Left lung (tissue), 10 donors: ENCODE measurements around the gene TFDP2. TPM values are rescaled to one million over a fixed set of nuclear protein-coding genes. Genes with fewer than 3 reads are reported as not detected.
A peak's percentile ranks its signal among the peaks of the same experiment; 100 is the strongest.

Source experiments
- ATAC-seq: fragments of 200-7000 bp; cut with Tn5 transposase; one replicate; pipeline ENCODE4 v1.9.1; 2020; ENCODE audit warnings: moderate library complexity
- DNase-seq, 4 donors: peaks; one replicate each; pipeline ENCODE4 v3.0.0-alpha.2; 2013 to 2020
- H3K27ac ChIP-seq, 2 donors: fragments of 200-600 bp; sonication (generic) in 1 of 2; one replicate each; pipeline versions ENCODE4 v1.5.0 to v1.8.0; 2020 to 2021
- H3K27me3 ChIP-seq, 2 donors: fragments of 200-600 bp; sonication (generic) in 1 of 2; one replicate each; pipeline versions ENCODE4 v1.5.0 to v1.8.0; 2020 to 2021
- H3K36me3 ChIP-seq, 2 donors: fragments of 200-600 bp; sonication (generic) in 1 of 2; one replicate each; pipeline versions ENCODE4 v1.5.0 to v1.8.0; 2020 to 2021
- H3K4me1 ChIP-seq, 2 donors: fragments of 200-600 bp; one replicate each; pipeline ENCODE4 v1.8.0; 2021
- H3K4me3 ChIP-seq, 2 donors: fragments of 200-600 bp; sonication (generic) in 1 of 2; one replicate each; pipeline versions ENCODE4 v1.5.0 to v1.8.0; 2020 to 2021; ENCODE audit warnings: mild to moderate bottlenecking in 1 of 2
- H3K9me3 ChIP-seq, 2 donors: fragments of 200-600 bp; sonication (generic) in 1 of 2; one replicate each; pipeline versions ENCODE4 v1.5.0 to v1.8.0; 2020 to 2021
- intact Hi-C, 2 donors: fragments of 100-400 bp; cut with DNase I; formaldehyde crosslinking; loops; one replicate each; pipeline versions ENCODE4 v1.11.2 to v1.14.2; 2022
- polyA plus RNA-seq, 6 donors: library from polyadenylated mRNA; unstranded; fragments of 120-200 nt; gene quantifications; one replicate each; pipeline ENCODE4 v1.2.1, GENCODE V29; 2013; ENCODE audit not compliant: insufficient read length in 6 of 6
- total RNA-seq, 2 donors: library from RNA; stranded (reverse); fragmentation: NEBNext Ultra II Directional; extraction: Animal tissue kit (Norgen Biotek cat#: 25700); gene quantifications; one replicate each; pipeline ENCODE4 v1.2.1, GENCODE V29; 2021
- TF ChIP-seq, protein P1 (sequence below), 2 donors: fragments of 200-600 bp; sonication (generic) in 1 of 2; IDR thresholded peaks; one replicate each; pipeline versions ENCODE4 v1.5.0 to v1.8.0; 2021; ENCODE audit warnings: antibody characterized with exemption in 2 of 2
- donor health status: DM: no; HTN: yes; CAD: no.
- donor health status: DM: no; HTN: no; CAD: no.

TFDP2 gene
- total and polyA plus RNA-seq, 8 donors = 21.2 to 73.0 (median 53.6) TPM

DNA sequence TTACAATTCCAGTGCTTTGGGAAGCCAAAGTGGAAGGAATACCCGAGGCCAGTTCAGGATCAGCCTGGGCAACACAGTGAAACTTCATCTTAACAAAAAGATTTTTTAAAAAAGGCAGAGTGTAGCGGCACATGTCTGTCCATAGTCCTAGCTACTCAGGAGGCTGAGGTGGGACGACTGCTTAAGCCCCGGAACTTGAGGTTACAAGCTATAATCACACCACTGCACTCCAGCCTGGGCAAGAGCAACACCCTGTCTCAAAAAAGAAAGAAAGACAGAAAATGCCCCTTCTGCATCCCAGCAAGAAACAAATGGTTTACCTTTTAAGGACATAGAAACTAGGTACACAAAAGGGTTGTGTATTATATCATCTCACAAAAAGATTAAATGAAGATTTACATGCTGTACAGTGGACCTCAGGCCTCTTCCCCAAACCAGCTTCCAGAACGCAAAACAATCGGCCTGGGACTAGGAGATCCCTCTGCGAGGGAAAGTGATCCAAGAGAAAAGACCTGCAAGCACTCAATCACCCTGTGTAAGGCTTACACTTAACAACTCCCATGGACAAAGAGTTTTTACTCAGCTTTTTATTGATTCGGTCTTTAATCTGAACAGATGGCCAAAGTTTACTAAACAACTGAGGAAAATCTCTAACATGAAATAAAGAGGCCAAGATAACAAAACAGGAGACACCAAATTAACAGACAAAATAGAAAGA, 21.2 kb downstream of the TFDP2 start:
- H3K9me3 ChIP-seq = no peaks in the 10 kb centered on the region
- intact Hi-C loops = loop anchor here in 1 of 2 donors (5.0 kb wide), 1 partner anchor 149 kb away; no protein-coding TSS in a partner anchor
- H3K27ac ChIP-seq = no peak overlapping the region
- no peaks in the 10 kb centered on the region for H3K27me3 ChIP-seq
- DNase-seq (no peak), ATAC-seq (no peak)
- TF ChIP-seq, protein P1, sequence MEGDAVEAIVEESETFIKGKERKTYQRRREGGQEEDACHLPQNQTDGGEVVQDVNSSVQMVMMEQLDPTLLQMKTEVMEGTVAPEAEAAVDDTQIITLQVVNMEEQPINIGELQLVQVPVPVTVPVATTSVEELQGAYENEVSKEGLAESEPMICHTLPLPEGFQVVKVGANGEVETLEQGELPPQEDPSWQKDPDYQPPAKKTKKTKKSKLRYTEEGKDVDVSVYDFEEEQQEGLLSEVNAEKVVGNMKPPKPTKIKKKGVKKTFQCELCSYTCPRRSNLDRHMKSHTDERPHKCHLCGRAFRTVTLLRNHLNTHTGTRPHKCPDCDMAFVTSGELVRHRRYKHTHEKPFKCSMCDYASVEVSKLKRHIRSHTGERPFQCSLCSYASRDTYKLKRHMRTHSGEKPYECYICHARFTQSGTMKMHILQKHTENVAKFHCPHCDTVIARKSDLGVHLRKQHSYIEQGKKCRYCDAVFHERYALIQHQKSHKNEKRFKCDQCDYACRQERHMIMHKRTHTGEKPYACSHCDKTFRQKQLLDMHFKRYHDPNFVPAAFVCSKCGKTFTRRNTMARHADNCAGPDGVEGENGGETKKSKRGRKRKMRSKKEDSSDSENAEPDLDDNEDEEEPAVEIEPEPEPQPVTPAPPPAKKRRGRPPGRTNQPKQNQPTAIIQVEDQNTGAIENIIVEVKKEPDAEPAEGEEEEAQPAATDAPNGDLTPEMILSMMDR (IDR thresholded peaks at IDR 0.05) = no peak
- H3K36me3 ChIP-seq = no peaks in the 10 kb centered on the region
- no peaks in the 10 kb centered on the region for H3K4me1 ChIP-seq
- H3K4me3 ChIP-seq = no peak overlapping the region

DNA sequence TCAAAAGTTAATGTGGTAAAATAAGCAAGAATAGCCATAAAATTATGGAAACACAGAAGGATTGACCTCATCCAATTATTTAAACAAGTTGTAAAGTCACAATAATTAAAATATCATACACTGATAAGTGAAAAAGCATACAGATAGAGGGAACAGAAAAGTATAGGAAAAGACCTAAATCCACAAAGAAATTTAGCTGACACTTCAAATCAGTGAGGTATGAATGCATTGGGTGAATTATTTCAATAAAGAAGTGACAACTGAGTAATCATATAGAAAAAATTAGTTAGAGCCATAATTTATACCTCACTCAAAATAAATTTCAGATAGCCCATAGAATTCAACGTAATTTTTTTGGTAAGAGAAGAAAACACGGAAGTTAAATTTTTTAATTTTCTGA, 25.1 kb downstream of the TFDP2 start:
- DNase-seq = no peak
- ATAC-seq = no peak
- Histone ChIP-seq H3K4me1 (no peaks in the 10 kb centered on the region), H3K27me3 (no peaks in the 10 kb centered on the region), H3K27ac (no peak overlapping the region), H3K4me3 (no peak overlapping the region), H3K36me3 (no peaks in the 10 kb centered on the region), H3K9me3 (no peaks in the 10 kb centered on the region)
- TF ChIP-seq, protein P1 (IDR thresholded peaks at IDR 0.05) = no peak
- intact Hi-C loops = no loop called here

DNA sequence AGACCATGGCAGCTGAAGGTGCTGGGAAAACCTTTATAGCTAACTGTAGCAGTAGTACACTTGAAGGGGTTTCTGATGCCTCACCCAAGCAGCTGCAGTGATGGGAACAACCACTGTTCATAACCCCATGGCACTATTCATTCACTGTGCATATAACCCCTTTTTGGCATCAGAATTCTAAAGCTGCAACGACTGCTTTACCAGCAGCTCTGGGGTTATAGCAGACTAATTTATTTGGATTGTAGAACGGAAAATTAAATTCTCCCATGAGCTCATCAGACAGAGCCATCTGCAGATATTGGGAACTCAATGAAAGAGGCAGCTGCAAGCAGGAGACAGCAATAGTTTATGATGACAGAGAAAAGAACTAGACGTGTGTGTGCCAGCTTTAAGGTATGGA, 28.6 kb downstream of the TFDP2 start:
- Histone ChIP-seq H3K4me1 (peaks cover 0 to 7% of the 10 kb centered on the region in 2 donors), H3K36me3 (no peaks in the 10 kb centered on the region), H3K27me3 (no peaks in the 10 kb centered on the region), H3K27ac (no peak overlapping the region), H3K4me3 (no peak overlapping the region), H3K9me3 (no peaks in the 10 kb centered on the region)
- no peak for ATAC-seq
- TF ChIP-seq, protein P1 (IDR thresholded peaks at IDR 0.05) = no peak
- intact Hi-C loops = no loop called here
- DNase-seq = peak in 1 of 4 donors; percentile 5

DNA sequence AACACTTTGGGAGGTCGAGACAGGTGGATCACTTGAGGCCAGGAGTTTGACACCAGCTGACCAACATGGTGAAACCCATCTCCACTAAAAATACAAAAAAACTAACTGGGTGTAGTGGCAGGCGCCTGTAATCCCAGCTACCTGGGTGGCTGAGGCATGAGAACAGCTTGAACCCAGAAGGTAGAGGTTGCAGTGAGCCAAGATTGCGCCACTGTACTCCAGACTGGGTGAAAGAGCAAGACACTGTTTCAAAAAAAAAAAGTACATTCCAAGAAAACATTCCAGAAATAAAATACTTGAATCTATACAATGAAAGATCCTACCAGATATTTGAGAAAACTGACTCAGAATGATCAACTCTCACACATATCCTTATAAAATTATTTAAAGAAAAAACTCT, 30.4 kb downstream of the TFDP2 start:
- DNase-seq (no peak), ATAC-seq (no peak)
- Histone ChIP-seq H3K27ac (no peak overlapping the region), H3K27me3 (no peaks in the 10 kb centered on the region), H3K36me3 (no peaks in the 10 kb centered on the region), H3K9me3 (no peaks in the 10 kb centered on the region), H3K4me3 (no peak overlapping the region), H3K4me1 (peaks cover 0 to 11% of the 10 kb centered on the region in 2 donors)
- intact Hi-C loops = no loop called here
- TF ChIP-seq, protein P1 (IDR thresholded peaks at IDR 0.05) = no peak

DNA sequence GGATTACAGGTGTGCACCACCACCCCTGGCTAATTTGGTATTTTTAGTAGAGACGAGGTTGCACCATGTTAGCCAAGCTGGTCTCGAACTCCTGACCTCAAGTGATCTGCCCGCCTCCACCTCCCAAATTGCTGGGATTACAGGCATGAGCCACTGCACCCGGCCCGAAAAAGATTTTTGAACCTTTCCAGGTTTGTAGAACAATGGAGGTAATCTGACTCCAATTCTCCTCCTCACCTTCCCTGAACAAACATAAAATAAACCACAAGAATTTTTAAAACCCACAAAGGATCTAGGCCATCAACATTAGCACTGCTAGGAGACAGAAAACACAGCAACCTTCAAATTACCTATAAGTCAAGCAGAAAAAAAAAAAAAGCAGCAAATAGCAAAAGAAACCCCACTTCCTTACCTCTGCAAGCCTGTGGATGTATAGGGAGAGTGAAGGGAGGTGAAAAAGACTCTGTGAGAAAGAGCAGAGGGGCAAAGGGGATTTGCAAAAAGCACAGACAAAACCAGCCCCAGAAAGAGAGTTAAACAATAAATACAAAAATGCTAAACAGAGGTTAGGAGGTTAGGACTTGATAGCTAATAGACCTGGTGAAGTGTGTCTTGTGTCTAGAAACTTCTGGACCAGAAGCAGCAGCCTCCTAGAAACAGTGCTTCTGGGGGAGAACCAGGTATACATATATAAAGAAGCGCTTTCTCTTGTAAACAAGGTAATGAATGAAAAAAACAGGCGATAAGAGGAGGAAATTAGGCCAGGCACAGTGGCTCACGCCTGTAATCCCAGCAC, 32.1 kb downstream of the TFDP2 start:
- Histone ChIP-seq H3K4me1 (peaks cover 0 to 11% of the 10 kb centered on the region in 2 donors), H3K9me3 (no peaks in the 10 kb centered on the region), H3K27ac (no peak overlapping the region), H3K4me3 (no peak overlapping the region), H3K27me3 (no peaks in the 10 kb centered on the region), H3K36me3 (no peaks in the 10 kb centered on the region)
- intact Hi-C loops = no loop called here
- TF ChIP-seq, protein P1 (IDR thresholded peaks at IDR 0.05) = no peak
- ATAC-seq (peak; percentile 93), DNase-seq (peak in 3 of 4 donors; percentile 3 to 35 (median 30))
